Activated CD4-positive, alpha-beta T cell treated with anti-CD3 and anti-CD28 coated beads, Interleukin-2, amount 50 U/mL, for 24 hours (primary cell): ENCODE measurements around the gene KRTAP19-8.

Source experiments
- DNase-seq, 2 donors: peaks; one replicate each; pipeline ENCODE4 v3.0.0-alpha.2; 2020; ENCODE audit warnings: low read depth in 1 of 2, low spot score in 1 of 2

The KRTAP19-8 gene

GRCh38 chr21:31012133-31013089, 25.9 kb downstream of the KRTAP19-8 start:
- DNase-seq: no peak

DNA sequence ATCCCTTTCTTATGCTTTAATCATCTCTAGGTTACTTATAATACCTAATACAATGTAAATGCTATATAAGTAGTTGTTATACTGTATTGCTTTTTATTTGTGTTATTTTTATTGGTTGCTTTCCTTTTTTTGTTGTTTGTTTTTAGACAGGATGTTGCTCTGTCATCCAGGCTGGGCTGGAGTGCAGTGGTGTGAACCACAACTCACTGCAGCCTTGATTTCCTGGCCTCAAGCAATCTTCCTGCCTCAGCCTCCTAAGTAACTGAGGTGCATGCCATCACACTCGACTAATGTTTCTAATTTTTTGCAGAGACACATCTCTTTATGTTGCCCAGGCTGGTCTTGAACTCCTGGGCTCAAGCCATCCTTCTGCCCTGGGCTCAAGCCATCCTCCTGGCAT, 26.9 kb downstream of the KRTAP19-8 start:
- DNase-seq: no peak

GRCh38 chr21:31008355-31008754, 29.9 kb downstream of the KRTAP19-8 start:
- DNase-seq: no peak

- no peak for DNase-seq
Measured at GRCh38 chr21:31005019-31005418, 33.3 kb downstream of the KRTAP19-8 start.

- no peak for DNase-seq
Measured at GRCh38 chr21:31003471-31003870, 34.8 kb downstream of the KRTAP19-8 start.

- no peak for DNase-seq
Measured at GRCh38 chr21:30997541-30997940, 40.7 kb downstream of the KRTAP19-8 start.

DNA sequence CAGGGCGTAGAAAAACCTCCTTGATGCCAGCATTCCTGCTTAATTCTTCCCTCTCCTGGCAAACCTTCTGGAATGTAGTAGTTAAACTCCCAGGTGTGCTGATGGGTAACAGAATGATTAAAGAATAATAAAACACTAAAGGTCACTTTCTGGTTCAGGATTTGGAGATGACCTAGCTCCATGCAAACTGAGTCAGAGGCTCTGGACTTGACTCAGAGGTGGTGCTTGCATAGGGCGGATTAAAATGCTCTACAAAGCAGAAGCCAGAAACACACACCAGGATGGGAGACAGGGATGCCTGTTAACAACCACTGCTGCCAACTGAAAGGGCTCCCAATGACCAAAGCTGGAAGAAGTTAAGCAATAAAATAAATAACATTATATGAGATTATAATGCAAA, 41.5 kb downstream of the KRTAP19-8 start:
- DNase-seq: no peak

DNA sequence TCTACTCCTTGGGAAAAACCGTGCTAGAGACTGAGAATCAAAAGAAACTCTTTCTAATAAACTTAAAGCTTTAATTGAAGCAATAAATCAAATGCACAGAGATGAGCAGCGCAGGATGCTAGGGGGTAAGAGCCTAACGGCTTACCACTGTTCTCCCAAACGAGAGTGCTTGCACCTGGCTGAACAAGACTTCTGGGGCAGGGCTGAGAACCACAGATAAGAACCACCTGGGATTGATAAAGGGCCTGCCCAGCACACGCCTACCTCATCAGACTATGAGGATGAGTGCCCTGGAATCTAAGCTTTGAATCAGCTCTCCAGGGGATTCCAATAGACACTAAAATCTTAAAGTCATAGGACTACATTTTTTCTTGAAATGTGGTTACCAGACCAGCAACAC, 43.3 kb downstream of the KRTAP19-8 start:
- DNase-seq: no peak

- no peak for DNase-seq
Measured at GRCh38 chr21:30990514-30991262, 47.6 kb downstream of the KRTAP19-8 start.

GRCh38 chr21:30988706-30989105, 49.6 kb downstream of the KRTAP19-8 start:
- DNase-seq: no peak
